Activated naive CD4-positive, alpha-beta T cell (primary cell): Measurements from ENCODE around the gene IFT43.
A peak's percentile ranks its signal among the peaks of the same experiment; 100 is the strongest.
"Not testable (repeated sequence)": the region's sequence is repeated elsewhere in the genome, so short reads cannot be mapped to it uniquely, and the experiment has no call there.

ENCODE experiments used
- DNase-seq, 4 experiments: peaks; one replicate each; lab custom pipeline; 2025; lab: John Stamatoyannopoulos, UW

IFT43 gene

GRCh38 chr14:75980856-75981255 is 4.7 kb upstream of the IFT43 start:
- DNase-seq = no peak

- DNase-seq = peak in 2 of 4 experiments; percentile 31 to 56
Observed at GRCh38 chr14:75981426-75982265, 3.9 kb upstream of the IFT43 start, which contains the start of gene TGFB3. Gene TGFB3 (minus strand): TSS chr14:75981995. CDS start chr14:75980893, 1,102 bp downstream.

- peak; percentile 47 to 70 (median 50) for DNase-seq
Observed at GRCh38 chr14:75982266-75983018, 3.1 kb upstream of the IFT43 start.

- no peak for DNase-seq
Observed at GRCh38 chr14:75983019-75983358, 2.6 kb upstream of the IFT43 start.

- no peak for DNase-seq
Observed at GRCh38 chr14:75984674-75985073, 889 bp upstream of the IFT43 start.

GRCh38 chr14:75986439-75986765 is 839 bp downstream of the IFT43 start:
- no peak for DNase-seq

- no peak for DNase-seq
Observed at GRCh38 chr14:75987201-75987970, 1.8 kb downstream of the IFT43 start.

- no peak for DNase-seq
Observed at GRCh38 chr14:75989134-75989533, 3.6 kb downstream of the IFT43 start.

- no peak for DNase-seq
Observed at GRCh38 chr14:75990297-75990696, 4.7 kb downstream of the IFT43 start.

- no peak for DNase-seq
Observed at GRCh38 chr14:75991753-75992152, 6.2 kb downstream of the IFT43 start.

GRCh38 chr14:75993567-75994041 is 8.0 kb downstream of the IFT43 start:
- no peak for DNase-seq

GRCh38 chr14:75995372-75996041 is 9.9 kb downstream of the IFT43 start:
- no peak for DNase-seq

- DNase-seq = no peak
Observed at GRCh38 chr14:75996488-75996887, 10.9 kb downstream of the IFT43 start.

- no peak for DNase-seq
Observed at GRCh38 chr14:75999511-76000190, 14.1 kb downstream of the IFT43 start.

GRCh38 chr14:76002383-76002782 is 16.8 kb downstream of the IFT43 start:
- DNase-seq = no peak

GRCh38 chr14:76006253-76006652 is 20.7 kb downstream of the IFT43 start:
- DNase-seq = no peak

GRCh38 chr14:76007379-76007778 is 21.8 kb downstream of the IFT43 start:
- no peak for DNase-seq

- DNase-seq = no peak
Observed at GRCh38 chr14:76007852-76008251, 22.3 kb downstream of the IFT43 start.

GRCh38 chr14:76009627-76010026 is 24.1 kb downstream of the IFT43 start:
- DNase-seq = not testable (repeated sequence)

GRCh38 chr14:76011930-76012329 is 26.4 kb downstream of the IFT43 start:
- DNase-seq = no peak

- no peak for DNase-seq
Observed at GRCh38 chr14:76012354-76012753, 26.8 kb downstream of the IFT43 start.
